Inflammatory macrophage treated with lipopolysaccharide for 4 hours (primary cell): Measurements from ENCODE around the gene ZNF212.
A peak's percentile ranks its signal among the peaks of the same experiment; 100 is the strongest.
"Not testable (repeated sequence)": the region's sequence is repeated elsewhere in the genome, so short reads cannot be mapped to it uniquely, and the experiment has no call there.

Experiments
- DNase-seq: peaks from one replicate; pipeline ENCODE4 v3.0.0-alpha.2; 2020

The ZNF212 gene

GRCh38 chr7:149220534-149220933 is 18.9 kb upstream of the ZNF212 start:
- DNase-seq, result no peak

- DNase-seq, result no peak
These were observed 16.3 kb upstream of the ZNF212 start for GRCh38 chr7:149223176-149223575.

DNA sequence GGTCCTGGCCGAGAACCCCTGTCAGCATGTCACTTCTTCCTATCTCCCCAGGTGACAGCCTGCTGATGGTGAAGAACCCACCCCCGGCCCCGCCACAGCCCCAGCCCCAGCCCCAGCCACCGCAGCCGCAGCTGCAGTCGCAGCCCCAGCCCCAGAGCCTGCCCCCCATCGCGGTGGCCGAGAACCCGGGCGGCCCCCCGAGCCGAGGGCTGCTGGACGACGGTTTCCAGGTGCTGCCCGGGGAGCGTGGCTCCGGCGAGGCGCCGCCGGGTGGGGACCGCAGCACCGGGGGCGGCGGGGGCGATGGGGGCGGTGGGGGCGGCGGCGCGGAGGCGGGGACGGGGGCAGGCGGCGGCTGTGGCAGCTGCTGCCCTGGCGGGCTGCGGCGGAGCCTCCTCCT is 15.7 kb upstream of the ZNF212 start:
- no peak for DNase-seq

DNA sequence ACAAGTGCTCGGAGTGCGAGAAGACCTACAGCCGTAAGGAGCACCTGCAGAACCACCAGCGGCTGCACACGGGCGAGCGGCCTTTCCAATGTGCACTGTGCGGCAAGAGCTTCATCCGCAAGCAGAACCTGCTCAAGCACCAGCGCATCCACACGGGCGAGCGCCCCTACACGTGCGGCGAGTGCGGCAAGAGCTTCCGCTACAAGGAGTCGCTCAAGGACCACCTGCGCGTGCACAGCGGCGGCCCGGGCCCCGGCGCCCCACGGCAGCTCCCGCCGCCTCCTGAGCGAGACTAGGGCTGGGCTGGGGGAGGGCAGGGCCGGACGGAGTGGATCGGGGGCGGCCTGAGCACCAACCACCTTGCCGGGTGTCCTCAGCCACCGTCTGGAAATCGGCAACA is 15.1 kb upstream of the ZNF212 start:
- DNase-seq, result no peak

GRCh38 chr7:149225106-149225505 is 14.3 kb upstream of the ZNF212 start:
- DNase-seq, result no peak

DNA sequence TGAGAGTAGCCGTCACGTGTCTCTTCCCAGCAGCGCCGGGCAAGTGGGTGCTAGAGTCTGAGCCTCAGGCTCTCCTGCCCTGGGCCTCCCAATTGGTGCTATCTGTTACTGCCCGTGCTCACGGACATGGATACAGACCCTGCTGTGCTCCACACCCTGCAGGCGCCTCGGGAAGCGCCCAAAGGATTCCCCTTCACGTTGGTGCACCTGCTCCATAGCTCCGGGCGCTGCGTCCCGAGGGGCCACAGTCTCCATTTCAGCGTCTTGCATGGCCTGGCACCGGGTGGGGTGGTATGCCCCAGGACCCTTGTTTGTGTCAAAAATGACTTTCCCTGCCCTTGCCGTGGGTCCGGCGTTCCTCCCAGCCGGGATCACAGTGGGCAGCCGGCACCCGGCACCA is 13.8 kb upstream of the ZNF212 start:
- no peak for DNase-seq

DNA sequence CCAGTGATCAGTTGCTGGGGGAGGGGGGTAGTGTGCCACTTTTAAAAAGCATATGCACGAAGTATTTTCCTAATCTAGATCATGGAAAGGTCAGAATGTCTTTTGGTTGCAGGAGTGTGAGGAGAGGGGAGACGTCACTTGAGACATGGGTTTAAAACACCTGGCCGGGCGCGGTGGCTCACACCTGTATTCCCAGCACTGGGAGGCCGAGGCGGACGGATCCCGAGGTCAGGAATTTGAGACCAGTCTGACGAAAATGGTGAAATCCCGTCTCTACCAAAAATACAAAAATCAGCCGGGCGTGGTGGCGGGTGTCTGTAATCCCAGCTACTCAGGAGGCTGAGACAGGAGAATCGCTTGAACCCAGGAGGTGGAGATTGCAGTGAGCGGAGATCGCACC is 13.1 kb upstream of the ZNF212 start:
- not testable (repeated sequence) for DNase-seq

GRCh38 chr7:149226840-149227494 is 12.5 kb upstream of the ZNF212 start:
- DNase-seq, result no peak

- DNase-seq, result no peak
These were observed 10.5 kb upstream of the ZNF212 start for GRCh38 chr7:149228831-149229471.

- DNase-seq, result no peak
These were observed 9.9 kb upstream of the ZNF212 start for GRCh38 chr7:149229526-149229925.

DNA sequence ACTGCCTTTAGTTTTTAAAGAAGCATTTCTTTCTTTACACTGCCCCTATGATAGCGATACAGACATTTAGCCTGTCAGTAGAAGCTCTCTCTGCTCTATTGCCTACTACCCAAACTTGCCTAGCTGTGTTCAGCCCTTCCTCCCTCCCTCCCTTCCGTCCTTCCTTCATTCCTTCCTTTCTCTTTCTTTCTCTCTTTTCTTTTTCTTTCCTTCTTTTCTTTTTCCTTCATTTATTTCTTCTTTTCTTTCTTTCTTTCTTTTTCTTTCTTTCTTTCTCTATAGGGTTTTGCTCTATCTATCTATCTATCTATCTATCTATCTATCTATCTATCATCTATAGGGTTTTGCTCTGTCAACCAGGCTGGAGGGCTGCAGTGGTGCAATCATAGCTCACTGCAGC is 7.1 kb upstream of the ZNF212 start:
- DNase-seq, result no peak

GRCh38 chr7:149233655-149234204 is 5.7 kb upstream of the ZNF212 start:
- DNase-seq, result not testable (repeated sequence)

GRCh38 chr7:149237502-149237901 is 1.9 kb upstream of the ZNF212 start:
- DNase-seq, result no peak

DNA sequence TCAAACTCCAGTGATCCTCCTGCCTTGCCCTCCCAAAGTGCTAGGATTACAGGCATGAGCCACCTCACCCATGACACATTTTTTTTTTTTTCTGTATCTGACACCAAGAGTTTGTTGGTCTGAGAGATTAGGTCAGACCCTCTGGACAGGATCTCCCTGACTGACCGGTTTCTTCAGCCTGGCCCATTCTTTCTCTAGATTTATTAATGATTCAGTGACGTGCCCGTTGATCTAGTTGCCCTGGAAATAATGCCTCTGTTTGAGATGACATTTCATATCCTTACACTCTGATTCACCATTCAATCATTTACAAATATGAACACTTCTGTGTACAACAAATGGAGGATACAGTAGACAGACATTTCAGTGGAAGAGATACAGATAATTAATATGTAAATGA is 1.4 kb upstream of the ZNF212 start:
- no peak for DNase-seq

DNA sequence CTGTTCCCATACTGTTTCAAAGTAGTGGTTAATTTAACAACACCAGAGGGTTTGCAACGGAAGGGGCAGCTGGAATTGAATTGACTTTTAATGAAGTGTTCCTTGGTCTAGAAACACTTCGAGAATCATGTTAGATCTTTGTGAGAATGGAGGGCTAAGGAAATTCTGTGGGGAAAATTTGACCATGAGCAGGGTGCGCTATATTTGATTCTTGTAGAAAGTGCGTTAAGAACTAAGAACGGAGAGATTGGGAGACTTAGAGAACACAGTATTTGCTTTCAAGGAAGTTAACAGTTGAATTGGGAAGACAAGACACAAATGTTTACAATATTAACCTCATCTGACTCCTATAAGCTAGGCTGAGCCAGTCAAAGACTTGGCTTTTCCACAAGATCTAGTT is 1.2 kb downstream of the ZNF212 start:
- no peak for DNase-seq

GRCh38 chr7:149241696-149242095 is 2.2 kb downstream of the ZNF212 start:
- DNase-seq, result no peak

DNA sequence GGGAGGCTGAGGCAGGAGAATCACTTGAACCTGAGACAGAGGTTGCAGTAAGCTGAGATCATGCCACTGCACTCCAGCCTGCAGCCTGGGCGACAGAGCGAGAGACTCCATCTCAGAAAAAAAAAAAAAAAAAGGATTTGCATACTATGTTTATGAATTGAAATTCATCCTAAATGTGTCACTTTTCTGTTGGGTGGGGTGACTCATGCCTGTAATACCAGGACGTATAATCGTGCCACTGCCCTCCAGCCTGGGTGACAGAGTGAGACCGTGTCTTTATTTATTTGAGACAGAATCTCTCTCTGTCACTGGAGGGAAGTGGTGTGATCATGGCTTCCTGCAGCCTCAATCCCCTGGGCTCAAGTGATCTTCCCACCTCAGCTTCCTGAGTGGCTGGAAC is 5.8 kb downstream of the ZNF212 start:
- peak; percentile 42 for DNase-seq

- DNase-seq, result no peak
These were observed 6.3 kb downstream of the ZNF212 start for GRCh38 chr7:149245744-149246143.

DNA sequence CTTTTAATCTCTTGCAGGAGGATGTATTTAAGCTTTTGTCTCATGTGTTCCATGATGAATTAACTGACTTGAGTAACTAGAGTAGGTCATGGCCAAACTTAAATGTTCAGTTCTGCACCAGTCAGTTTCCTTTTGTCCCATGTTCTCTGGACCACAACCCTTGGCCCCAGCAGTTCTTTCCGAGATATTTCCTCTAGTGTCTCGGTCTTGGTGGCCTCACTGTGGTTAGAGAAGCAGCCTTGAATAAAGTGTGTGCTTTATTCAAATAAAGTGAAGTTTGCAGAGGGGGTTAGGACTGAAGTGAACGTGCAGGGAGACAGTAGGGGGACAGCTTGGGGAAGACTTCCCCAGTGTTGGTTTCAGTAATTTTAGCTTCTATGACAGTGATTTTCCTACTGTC is 9.3 kb downstream of the ZNF212 start:
- no peak for DNase-seq

DNA sequence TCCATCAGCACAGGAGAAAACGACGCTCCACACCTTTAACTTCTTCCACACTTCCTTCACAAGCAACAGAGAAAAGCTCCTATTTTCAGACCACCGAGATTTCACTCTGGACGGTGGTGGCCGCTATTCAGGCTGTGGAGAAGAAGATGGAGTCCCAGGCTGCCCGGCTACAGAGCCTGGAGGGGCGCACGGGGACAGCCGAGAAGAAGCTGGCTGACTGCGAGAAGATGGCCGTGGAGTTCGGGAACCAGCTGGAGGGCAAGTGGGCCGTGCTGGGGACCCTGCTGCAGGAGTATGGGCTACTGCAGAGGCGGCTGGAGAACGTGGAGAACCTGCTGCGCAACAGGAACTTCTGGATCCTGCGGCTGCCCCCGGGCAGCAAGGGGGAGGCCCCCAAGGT is 10.7 kb downstream of the ZNF212 start:
- not testable (repeated sequence) for DNase-seq

DNA sequence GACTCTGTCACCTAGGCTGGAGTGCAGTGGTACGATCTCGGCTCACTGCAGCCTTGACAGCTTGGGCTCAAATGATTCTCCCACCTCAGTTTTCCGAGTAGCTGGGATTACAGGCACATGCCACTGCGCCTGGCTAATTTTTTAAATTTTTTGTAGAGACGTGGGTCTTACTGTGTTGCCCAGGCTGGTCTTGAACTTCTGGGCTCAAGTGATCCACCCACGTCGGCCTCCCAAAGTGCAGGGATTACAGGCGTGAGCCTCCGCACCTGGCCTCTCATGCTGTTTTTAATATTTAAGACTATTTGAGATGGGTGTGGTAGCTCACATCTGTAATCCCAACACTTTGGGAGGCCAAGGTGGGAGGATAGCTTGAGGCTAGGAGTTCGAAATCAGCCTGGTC is 12.1 kb downstream of the ZNF212 start:
- not testable (repeated sequence) for DNase-seq

- no peak for DNase-seq
These were observed 12.9 kb downstream of the ZNF212 start for GRCh38 chr7:149252378-149252777.

GRCh38 chr7:149253665-149254064 is 14.2 kb downstream of the ZNF212 start:
- no peak for DNase-seq

DNA sequence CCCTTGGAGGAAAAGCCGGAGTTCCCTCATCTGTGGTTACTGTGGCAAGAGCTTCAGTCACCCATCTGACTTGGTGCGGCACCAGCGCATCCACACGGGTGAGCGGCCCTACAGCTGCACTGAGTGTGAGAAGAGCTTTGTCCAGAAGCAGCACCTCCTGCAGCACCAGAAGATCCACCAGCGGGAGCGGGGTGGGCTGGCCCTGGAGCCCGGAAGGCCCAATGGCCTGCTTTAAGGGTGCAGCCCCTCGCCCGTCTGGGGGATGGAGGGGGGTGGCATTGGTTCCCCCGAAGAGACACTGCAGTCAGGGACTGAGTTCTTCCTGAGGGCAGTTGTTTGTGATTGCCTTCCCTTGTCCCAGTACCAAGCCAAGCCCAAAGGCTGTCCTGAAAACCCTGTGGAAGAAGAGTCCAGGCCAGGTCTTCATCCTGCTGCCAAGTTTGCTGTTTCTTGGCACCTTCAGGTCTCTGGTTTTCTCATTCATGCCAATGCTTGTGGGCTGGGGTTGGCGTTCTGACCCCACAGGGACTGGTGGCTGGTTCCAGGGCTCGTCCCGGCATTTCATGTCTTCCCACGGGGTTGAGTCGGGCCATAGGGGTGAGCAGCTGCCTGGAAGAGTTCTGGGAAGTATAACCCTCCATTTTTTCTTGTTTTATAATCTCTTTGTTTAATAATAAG is 14.9 kb downstream of the ZNF212 start:
- no peak for DNase-seq
